NCI-H2227 treated with DMSO at 0.1 percent for 48 hours (cell line): Measurements from ENCODE around the gene TMEM256.

Source experiments
- DNase-seq: peaks from one replicate; lab custom pipeline; 2025; lab: John Stamatoyannopoulos, UW

TMEM256 gene

GRCh38 chr17:7429722-7430121 is 25.8 kb upstream of the TMEM256 start:
- no peak for DNase-seq

DNA sequence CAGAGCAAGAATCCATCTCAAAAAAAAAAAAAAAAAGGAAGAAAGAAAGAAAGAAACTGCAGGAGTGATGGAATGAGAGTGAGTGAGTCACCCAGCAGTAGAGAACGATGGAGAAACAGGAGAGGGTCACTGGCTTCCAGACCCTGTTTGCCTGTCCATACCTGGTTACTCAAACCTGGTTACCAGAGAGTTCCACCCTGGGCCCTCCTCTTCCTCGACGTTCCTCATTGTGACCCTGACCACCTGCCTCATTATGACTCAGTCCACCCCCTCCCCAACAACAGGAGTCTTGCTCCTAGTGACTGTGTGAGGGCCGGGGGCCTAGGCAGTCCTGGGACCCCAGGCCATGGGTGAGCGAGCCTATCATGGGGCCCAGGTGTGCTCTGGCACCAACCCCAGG is 24.7 kb upstream of the TMEM256 start, which contains the start of gene SPEM3:
Gene SPEM3, plus strand, starts transcription at position 301 of the 400 bp plus-strand sequence. Its CDS starts 46 bp downstream, at position 347.
- no peak for DNase-seq

GRCh38 chr17:7427549-7427948 is 23.7 kb upstream of the TMEM256 start:
- no peak for DNase-seq

DNA sequence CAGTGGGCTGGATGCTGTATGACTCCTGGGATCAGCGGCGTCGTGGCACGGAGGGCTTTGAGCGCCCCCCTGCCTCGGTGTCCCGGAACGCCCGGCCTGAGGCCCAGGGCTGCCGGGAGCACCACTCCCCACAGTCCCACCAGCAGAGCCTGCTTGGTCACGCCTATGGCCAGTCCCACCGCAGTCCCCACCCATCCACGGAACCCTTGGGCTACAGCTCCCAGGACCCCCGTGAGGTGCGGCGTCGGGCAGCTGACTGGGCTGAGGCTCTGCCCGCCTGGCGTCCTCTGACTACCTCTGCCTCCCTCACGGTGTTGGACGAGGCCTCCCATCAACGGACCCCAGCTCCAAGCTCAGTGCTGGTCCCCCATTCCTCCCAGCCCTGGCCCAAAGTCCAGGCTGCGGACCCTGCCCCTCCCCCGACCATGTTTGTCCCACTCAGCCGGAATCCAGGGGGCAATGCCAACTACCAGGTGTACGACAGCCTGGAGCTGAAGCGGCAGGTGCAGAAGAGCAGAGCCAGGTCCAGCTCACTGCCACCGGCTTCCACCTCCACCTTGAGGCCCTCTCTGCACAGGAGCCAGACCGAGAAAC is 23.1 kb upstream of the TMEM256 start:
- no peak for DNase-seq

DNA sequence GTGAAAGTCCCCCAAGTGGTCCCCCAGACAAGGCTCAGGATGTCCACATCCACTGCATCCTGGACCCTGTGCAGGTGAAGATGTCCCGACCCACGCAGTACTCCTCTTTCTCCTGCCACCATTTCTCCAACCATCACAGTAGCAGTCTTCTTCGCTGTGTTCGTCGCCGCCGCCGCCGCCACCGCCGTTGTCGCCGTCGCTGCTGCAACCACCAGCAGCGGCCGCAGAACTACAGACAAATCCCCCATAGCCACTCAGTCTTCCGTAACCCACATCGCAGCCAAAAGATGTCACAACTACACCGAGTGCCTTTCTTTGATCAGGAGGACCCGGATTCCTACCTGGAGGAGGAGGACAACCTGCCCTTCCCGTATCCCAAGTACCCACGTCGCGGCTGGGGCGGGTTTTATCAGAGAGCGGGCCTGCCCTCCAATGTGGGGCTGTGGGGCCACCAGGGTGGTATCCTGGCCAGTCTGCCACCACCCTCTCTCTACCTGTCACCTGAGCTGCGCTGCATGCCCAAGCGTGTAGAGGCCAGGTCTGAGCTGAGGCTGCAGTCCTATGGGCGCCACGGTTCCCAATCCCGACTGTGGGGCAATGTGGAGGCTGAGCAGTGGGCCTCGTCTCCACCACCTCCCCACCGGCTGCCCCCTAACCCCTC is 22.4 kb upstream of the TMEM256 start:
- DNase-seq, result no peak

DNA sequence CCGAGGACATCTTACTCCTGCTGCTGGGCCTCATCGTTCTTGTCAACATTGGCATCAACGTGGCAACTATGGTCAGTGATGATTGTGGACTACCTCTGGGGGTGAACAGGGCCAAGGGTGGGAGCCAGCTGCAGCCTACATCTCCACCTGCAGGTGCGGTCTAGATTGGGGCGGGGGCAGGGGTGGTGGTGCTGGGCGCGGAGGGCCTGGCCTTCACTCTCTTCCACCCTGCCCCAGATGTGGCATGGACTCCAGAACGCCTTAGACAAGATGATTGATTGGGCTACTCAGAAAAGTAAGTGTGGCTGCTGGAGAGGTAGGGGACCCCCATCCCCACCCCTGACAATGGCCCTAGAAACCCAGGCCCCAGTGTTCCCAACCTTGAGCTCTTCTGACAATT is 21.9 kb upstream of the TMEM256 start:
- no peak for DNase-seq

DNA sequence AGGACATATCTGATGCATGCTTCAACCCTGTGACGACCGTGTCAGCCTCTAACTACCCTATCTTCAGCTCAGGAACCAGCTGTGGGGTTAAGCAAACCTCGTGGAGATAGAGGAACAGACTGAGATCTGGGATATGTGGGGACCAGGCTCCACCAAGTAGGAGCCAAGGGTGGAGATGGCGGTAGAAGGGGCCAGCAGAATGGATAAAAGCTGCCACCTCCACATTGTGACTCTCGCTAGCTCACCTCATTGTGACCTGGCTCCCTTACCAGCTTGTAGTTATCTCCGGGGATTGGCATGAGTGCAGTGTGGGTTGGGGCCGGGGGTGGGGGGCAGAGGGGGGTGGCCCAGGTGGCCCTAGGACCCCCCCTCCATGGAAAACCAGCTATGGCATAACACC is 21.4 kb upstream of the TMEM256 start, which contains the start of gene SPEM2:
Gene SPEM2, plus strand, starts transcription at position 301 of the 400 bp plus-strand sequence. Its CDS starts 73 bp downstream, at position 374.
- no peak for DNase-seq

DNA sequence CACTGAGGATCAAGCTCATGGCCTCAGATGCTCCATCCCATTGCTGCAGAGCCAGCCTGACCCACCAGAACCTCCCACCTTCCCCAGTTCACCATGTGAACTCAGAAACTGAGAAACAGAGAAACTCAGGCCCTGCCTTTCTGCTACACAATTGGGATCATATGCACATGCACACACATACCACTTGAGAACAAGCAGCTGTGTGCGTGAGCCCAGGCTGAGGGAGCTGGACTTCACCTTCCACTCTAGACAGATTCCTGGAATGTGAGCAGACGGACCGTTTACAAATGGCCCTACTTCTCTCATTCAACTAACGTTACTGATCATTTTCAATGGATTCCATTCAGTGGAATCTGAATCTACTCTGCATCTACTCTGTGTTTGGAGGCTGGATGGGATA is 19.8 kb upstream of the TMEM256 start:
- DNase-seq, result no peak

DNA sequence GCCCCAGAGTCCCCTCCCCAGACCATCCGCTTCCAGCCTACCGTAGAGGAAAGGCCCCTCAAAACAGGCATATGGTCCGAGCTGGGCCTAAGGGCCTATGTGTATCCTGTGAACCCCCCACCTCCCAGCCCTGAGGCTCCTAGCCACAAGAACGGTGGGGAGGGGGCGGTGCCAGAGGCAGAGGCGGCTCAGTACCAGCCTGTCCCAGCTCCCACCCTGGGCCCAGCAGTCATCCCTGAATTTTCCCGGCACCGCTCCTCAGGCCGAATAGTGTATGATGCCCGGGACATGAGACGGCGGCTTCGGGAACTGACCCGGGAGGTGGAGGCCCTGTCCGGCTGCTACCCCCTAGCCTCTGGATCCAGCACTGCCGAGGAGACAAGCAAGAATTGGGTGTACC is 17.3 kb upstream of the TMEM256 start:
- no peak for DNase-seq

DNA sequence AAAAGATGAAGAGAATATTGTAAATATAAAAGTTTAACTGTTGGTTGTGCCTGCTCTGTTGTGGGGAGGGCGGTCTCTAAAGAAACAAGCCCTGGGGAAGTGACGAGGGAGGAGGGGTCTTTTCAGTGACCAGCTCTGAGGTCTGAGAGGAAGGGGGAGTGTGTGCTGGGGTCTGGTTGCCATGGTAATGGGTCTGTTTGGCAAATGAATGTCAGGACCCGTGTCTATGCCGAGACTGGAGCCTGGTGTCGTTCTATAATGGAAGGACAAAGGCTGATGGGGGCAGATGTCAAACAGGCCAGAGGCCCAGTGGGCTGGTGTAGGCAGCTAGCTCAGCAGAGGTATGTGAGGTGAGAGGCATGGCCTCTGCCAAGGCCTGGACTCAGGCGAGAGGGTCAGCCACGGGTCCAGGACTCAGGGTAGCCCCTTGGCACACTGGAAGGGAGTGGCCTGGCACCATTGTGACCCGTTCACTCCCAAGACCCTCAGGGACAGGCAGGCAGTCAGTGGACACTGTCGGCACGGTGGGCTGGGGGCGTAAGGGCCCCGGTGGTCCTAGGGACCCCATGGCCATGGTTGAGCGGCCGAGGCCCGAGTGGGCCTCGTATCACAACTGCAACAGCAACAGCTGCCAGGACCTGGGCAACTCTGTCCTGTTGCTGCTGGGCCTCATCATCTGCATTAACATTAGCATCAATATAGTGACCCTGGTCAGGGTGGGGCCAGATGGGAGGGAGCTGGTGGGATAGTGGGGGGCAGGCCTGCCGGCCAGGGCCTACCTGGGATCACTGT is 16.1 kb upstream of the TMEM256 start, which contains the start of gene SPEM1:
Gene SPEM1, plus strand, starts transcription at position 506 of the 792 bp plus-strand sequence. Its CDS starts 61 bp downstream, at position 567.
- DNase-seq, result no peak

GRCh38 chr17:7418472-7419152 is 14.7 kb upstream of the TMEM256 start:
- no peak for DNase-seq

- no peak for DNase-seq
Observed at GRCh38 chr17:7417056-7417655, 13.3 kb upstream of the TMEM256 start.

DNA sequence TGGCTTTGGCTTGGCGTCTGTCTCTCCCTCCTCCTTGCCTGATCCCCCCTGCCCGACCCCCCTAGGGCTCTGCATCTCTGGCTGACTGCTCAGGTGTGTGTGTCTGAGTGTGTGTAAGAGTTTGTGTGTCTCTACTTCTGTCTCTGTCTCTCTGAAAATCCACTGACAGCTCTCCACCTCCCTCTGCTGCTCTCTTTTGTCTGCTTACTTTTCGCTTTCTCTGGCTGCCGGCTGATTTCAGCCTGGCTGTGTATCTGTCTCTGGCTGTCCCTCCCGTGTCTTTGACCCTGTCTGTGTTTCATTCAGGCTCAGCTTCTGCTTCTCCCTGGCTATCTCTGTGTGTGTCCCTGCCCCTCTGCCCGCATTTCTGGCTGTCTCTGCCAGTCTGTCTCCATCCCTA is 12.4 kb upstream of the TMEM256 start:
- no peak for DNase-seq

GRCh38 chr17:7415784-7416183 is 11.9 kb upstream of the TMEM256 start:
- no peak for DNase-seq

GRCh38 chr17:7414837-7415236 is 10.9 kb upstream of the TMEM256 start:
- DNase-seq, result no peak

- DNase-seq, result no peak
Observed at GRCh38 chr17:7413346-7413985, 9.6 kb upstream of the TMEM256 start.

DNA sequence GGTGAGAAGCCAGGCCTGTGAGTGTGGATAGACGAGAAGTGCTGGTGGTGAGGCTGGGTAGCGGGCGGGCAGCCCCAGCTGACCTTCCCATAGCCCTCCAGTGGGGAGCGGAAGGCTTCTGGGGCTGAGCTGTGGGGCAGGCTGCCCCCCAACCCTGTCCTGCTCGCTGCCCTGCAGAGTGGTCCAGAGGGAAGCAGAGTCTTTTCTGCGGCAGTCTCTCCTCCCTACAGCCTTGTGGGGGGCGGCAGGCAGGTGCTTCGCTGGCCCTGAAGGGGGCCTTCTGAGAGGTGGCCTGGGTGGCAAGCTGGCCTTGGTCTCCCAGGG is 7.5 kb upstream of the TMEM256 start:
- DNase-seq, result no peak

DNA sequence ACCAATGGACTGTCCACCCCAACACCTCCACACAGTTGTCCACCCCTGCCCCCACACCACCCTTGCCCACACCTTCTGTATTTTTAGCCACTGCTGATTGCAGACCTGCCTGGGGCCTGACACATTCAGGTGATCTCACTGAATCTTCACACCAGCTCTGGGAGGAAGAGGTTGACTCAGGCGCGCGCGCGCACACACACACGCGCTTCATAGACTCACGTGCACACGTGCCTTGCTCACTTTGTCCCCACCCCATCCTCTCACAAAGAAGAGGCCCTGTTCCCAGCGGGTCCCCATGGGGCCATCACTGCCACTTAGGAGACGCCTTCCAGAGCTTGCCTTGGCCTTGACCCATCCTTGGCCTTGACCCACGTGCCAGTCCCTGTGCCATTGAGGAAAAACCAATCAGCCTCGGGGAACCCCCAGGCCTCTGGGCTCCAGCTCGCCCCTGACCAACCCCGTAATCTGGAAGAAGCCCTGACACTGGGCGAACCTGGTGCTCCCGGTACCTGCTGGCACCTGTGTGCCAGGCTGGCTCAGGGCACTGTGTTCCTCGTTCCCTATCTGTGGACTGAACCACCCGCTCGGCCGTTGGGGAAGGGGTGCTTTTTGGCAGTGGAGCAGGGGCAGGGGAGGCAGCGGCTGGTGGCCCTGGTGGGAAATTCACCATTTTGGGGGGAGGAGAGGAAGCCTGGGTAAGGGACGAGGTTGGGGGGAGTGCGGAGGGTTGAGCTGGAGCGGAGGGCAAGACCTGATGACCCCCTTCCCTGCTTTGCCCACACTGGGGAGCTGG is 6.9 kb upstream of the TMEM256 start:
- DNase-seq, result no peak

DNA sequence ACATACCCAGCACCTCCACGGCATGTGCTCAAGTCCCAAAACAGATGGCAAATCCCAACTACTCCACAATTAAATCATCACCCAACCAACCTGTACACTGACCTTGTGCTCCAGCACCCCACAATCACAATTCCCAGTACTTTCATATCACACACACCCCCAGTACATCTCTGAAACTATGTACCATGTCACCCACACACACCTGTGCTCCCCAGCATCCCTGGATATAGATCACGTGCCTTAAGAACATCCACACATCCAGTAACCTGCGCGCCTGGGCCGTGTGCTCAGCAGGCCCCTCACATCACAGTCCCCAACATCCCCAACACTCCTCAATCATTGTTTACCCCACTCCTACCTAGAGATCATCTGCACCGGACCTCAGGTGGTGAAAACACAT is 5.8 kb upstream of the TMEM256 start:
- no peak for DNase-seq

DNA sequence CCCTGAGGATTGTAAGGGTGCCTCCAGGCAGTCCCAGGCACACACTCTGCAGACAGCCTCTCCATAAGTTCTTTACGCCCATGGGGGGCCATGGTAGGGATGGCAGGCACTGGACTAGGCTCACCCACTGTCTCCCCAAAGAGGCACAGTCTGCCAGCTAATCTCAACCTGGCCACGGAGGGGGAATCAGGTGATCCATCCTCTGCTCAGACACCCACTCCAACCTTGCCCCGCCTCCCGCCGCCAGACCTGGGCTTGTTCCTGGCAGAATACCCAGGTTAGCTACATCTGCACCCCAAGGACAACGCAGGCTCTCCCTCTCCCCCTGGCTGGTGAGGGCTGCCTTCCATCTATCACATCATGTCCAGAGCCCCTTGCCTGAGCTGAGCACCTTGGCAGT is 5.0 kb upstream of the TMEM256 start:
- DNase-seq, result no peak

GRCh38 chr17:7408252-7408727 is 4.4 kb upstream of the TMEM256 start:
- no peak for DNase-seq
